Measurements from ENCODE around the gene AP3M1.

Gene AP3M1

GRCh38 chr10:74088722-74089121 is 61.9 kb downstream of the AP3M1 start:
- H3K36me3 Mint-ChIP-seq (ENCODE audit: low read depth), result peaks cover 43% of the 10 kb centered on the region
- H3K27me3 Mint-ChIP-seq (ENCODE audit: low read depth), result no peaks in the 10 kb centered on the region
- H3K27ac Mint-ChIP-seq, result no peak overlapping the region
- no peaks in the 10 kb centered on the region for H3K9me3 Mint-ChIP-seq
- DNase-seq (ENCODE audit: low spot score), result no peak
- no peak overlapping the region for H3K4me3 Mint-ChIP-seq
- peaks cover 13% of the 10 kb centered on the region for H3K4me1 Mint-ChIP-seq (ENCODE audit: low read depth)

GRCh38 chr10:74086317-74086716 is 64.3 kb downstream of the AP3M1 start:
- H3K36me3 Mint-ChIP-seq (ENCODE audit: low read depth), result peaks cover 41% of the 10 kb centered on the region
- no peaks in the 10 kb centered on the region for H3K27me3 Mint-ChIP-seq (ENCODE audit: low read depth)
- no peaks in the 10 kb centered on the region for H3K9me3 Mint-ChIP-seq
- DNase-seq (ENCODE audit: low spot score), result no peak
- no peak overlapping the region for H3K27ac Mint-ChIP-seq
- peaks cover 13% of the 10 kb centered on the region for H3K4me1 Mint-ChIP-seq (ENCODE audit: low read depth)
- no peak overlapping the region for H3K4me3 Mint-ChIP-seq

GRCh38 chr10:74084955-74085354 is 65.7 kb downstream of the AP3M1 start:
- Mint-ChIP-seq H3K36me3 (ENCODE audit: low read depth) (peaks cover 33% of the 10 kb centered on the region), H3K4me3 (no peak overlapping the region)

GRCh38 chr10:74083304-74083703 is 67.3 kb downstream of the AP3M1 start:
- no peak for DNase-seq (ENCODE audit: low spot score)
- peaks cover 26% of the 10 kb centered on the region for H3K36me3 Mint-ChIP-seq (ENCODE audit: low read depth)
- peaks cover 36% of the 10 kb centered on the region for H3K4me1 Mint-ChIP-seq (ENCODE audit: low read depth)
- no peaks in the 10 kb centered on the region for H3K9me3 Mint-ChIP-seq
- H3K27me3 Mint-ChIP-seq (ENCODE audit: low read depth), result no peaks in the 10 kb centered on the region
- no peak overlapping the region for H3K4me3 Mint-ChIP-seq
- no peak overlapping the region for H3K27ac Mint-ChIP-seq

More at GRCh38 chr10:74084955-74085354, 65.7 kb downstream of the AP3M1 start:
- Mint-ChIP-seq H3K9me3 (no peaks in the 10 kb centered on the region), H3K27ac (peak overlapping the region; percentile 7), H3K27me3 (ENCODE audit: low read depth) (no peaks in the 10 kb centered on the region), H3K4me1 (ENCODE audit: low read depth) (peaks cover 24% of the 10 kb centered on the region)
- DNase-seq (ENCODE audit: low spot score), result peak; percentile 9

- Mint-ChIP-seq H3K27ac (no peak overlapping the region), H3K4me3 (no peak overlapping the region), H3K4me1 (ENCODE audit: low read depth) (peaks cover 46% of the 10 kb centered on the region), H3K36me3 (ENCODE audit: low read depth) (peaks cover 28% of the 10 kb centered on the region), H3K27me3 (ENCODE audit: low read depth) (no peaks in the 10 kb centered on the region), H3K9me3 (no peaks in the 10 kb centered on the region)
- DNase-seq (ENCODE audit: low spot score), result no peak
These were observed 68.5 kb downstream of the AP3M1 start for GRCh38 chr10:74081941-74082718.

GRCh38 chr10:74081192-74081803 is 69.3 kb downstream of the AP3M1 start:
- Mint-ChIP-seq H3K27ac (no peak overlapping the region), H3K4me1 (ENCODE audit: low read depth) (peaks cover 50% of the 10 kb centered on the region), H3K4me3 (no peak overlapping the region), H3K27me3 (ENCODE audit: low read depth) (no peaks in the 10 kb centered on the region), H3K9me3 (no peaks in the 10 kb centered on the region), H3K36me3 (ENCODE audit: low read depth) (peaks cover 30% of the 10 kb centered on the region)
- DNase-seq (ENCODE audit: low spot score), result peak; percentile 27

GRCh38 chr10:74079936-74080590 is 70.6 kb downstream of the AP3M1 start:
- Mint-ChIP-seq H3K4me3 (no peak overlapping the region), H3K27ac (no peak overlapping the region)
- DNase-seq (ENCODE audit: low spot score), result no peak

GRCh38 chr10:74079028-74079935 is 71.3 kb downstream of the AP3M1 start:
- H3K4me1 Mint-ChIP-seq (ENCODE audit: low read depth), result peaks cover 45% of the 10 kb centered on the region
- DNase-seq (ENCODE audit: low spot score), result no peak
- peaks cover 28% of the 10 kb centered on the region for H3K36me3 Mint-ChIP-seq (ENCODE audit: low read depth)

More at GRCh38 chr10:74079936-74080590, 70.6 kb downstream of the AP3M1 start:
- peaks cover 28% of the 10 kb centered on the region for H3K36me3 Mint-ChIP-seq (ENCODE audit: low read depth)
- no peaks in the 10 kb centered on the region for H3K9me3 Mint-ChIP-seq
- H3K4me1 Mint-ChIP-seq (ENCODE audit: low read depth), result peaks cover 48% of the 10 kb centered on the region
- no peaks in the 10 kb centered on the region for H3K27me3 Mint-ChIP-seq (ENCODE audit: low read depth)

GRCh38 chr10:74078037-74078436 is 72.6 kb downstream of the AP3M1 start:
- Mint-ChIP-seq H3K36me3 (ENCODE audit: low read depth) (peaks cover 32% of the 10 kb centered on the region), H3K27me3 (ENCODE audit: low read depth) (no peaks in the 10 kb centered on the region), H3K9me3 (no peaks in the 10 kb centered on the region), H3K27ac (peak overlapping the region; percentile 17), H3K4me1 (ENCODE audit: low read depth) (peaks cover 45% of the 10 kb centered on the region), H3K4me3 (no peak overlapping the region)
- DNase-seq (ENCODE audit: low spot score), result peak; percentile 55

More at GRCh38 chr10:74079028-74079935, 71.3 kb downstream of the AP3M1 start:
- H3K4me3 Mint-ChIP-seq, result no peak overlapping the region
- no peaks in the 10 kb centered on the region for H3K9me3 Mint-ChIP-seq
- H3K27me3 Mint-ChIP-seq (ENCODE audit: low read depth), result no peaks in the 10 kb centered on the region
- H3K27ac Mint-ChIP-seq, result no peak overlapping the region

GRCh38 chr10:74077416-74077815 is 73.2 kb downstream of the AP3M1 start:
- no peak overlapping the region for H3K27ac Mint-ChIP-seq
- peaks cover 36% of the 10 kb centered on the region for H3K36me3 Mint-ChIP-seq (ENCODE audit: low read depth)
- H3K4me3 Mint-ChIP-seq, result no peak overlapping the region
- no peaks in the 10 kb centered on the region for H3K27me3 Mint-ChIP-seq (ENCODE audit: low read depth)
- no peak for DNase-seq (ENCODE audit: low spot score)
- no peaks in the 10 kb centered on the region for H3K9me3 Mint-ChIP-seq
- H3K4me1 Mint-ChIP-seq (ENCODE audit: low read depth), result peaks cover 45% of the 10 kb centered on the region

- no peaks in the 10 kb centered on the region for H3K27me3 Mint-ChIP-seq (ENCODE audit: low read depth)
- H3K4me1 Mint-ChIP-seq (ENCODE audit: low read depth), result peaks cover 45% of the 10 kb centered on the region
- peaks cover 37% of the 10 kb centered on the region for H3K36me3 Mint-ChIP-seq (ENCODE audit: low read depth)
- H3K27ac Mint-ChIP-seq, result no peak overlapping the region
- DNase-seq (ENCODE audit: low spot score), result no peak
- no peaks in the 10 kb centered on the region for H3K9me3 Mint-ChIP-seq
- H3K4me3 Mint-ChIP-seq, result no peak overlapping the region
These were observed 73.7 kb downstream of the AP3M1 start for GRCh38 chr10:74076961-74077360.

- DNase-seq (ENCODE audit: low spot score), result no peak
- Mint-ChIP-seq H3K27me3 (ENCODE audit: low read depth) (no peaks in the 10 kb centered on the region), H3K9me3 (no peaks in the 10 kb centered on the region), H3K36me3 (ENCODE audit: low read depth) (peaks cover 39% of the 10 kb centered on the region), H3K4me1 (ENCODE audit: low read depth) (peaks cover 44% of the 10 kb centered on the region), H3K4me3 (no peak overlapping the region), H3K27ac (no peak overlapping the region)
These were observed 74.7 kb downstream of the AP3M1 start for GRCh38 chr10:74075906-74076305.

GRCh38 chr10:74072503-74072902 is 78.1 kb downstream of the AP3M1 start:
- Mint-ChIP-seq H3K27ac (no peak overlapping the region), H3K9me3 (no peaks in the 10 kb centered on the region), H3K27me3 (ENCODE audit: low read depth) (no peaks in the 10 kb centered on the region), H3K4me1 (ENCODE audit: low read depth) (peaks cover 17% of the 10 kb centered on the region), H3K4me3 (no peak overlapping the region), H3K36me3 (ENCODE audit: low read depth) (peaks cover 38% of the 10 kb centered on the region)
- no peak for DNase-seq (ENCODE audit: low spot score)
